Fibroblast of villous mesenchyme (primary cell): ENCODE measurements around the gene MKKS. TPM values are rescaled to one million over a fixed set of nuclear protein-coding genes. Genes with fewer than 3 reads are reported as not detected.

ENCODE experiments used
- DNase-seq: peaks from one replicate; pipeline ENCODE4 v3.0.0-alpha.2; 2010; ENCODE audit warnings: low read depth
- H3K4me3 ChIP-seq: 2 replicates; pipeline ENCODE4 v1.5.1; 2011; ENCODE audit warnings: low read depth, mild to moderate bottlenecking, low read length
- CTCF ChIP-seq: IDR thresholded peaks from 2 replicates; pipeline ENCODE4 v1.5.1; 2012; ENCODE audit warnings: low read depth, mild to moderate bottlenecking, low read length; ENCODE audit not compliant: insufficient read depth
- total RNA-seq: library from RNA; depleted of rRNA; stranded (reverse); fragments of >200 nt; gene quantifications from 2 replicates; pipeline ENCODE4 v1.2.3, GENCODE V29; 2012

The MKKS gene
- total RNA-seq, 1 donor: 9.1 TPM

GRCh38 chr20:10475225-10475624 is 41.2 kb upstream of the MKKS start:
- DNase-seq: no peak
- H3K4me3 ChIP-seq: no peak overlapping the region
- no peak for TF ChIP-seq CTCF

- TF ChIP-seq CTCF: no peak
- no peak for DNase-seq
- H3K4me3 ChIP-seq: no peak overlapping the region
These were observed 40.7 kb upstream of the MKKS start for GRCh38 chr20:10474606-10475184.

- DNase-seq: no peak
- no peak overlapping the region for H3K4me3 ChIP-seq
- no peak for TF ChIP-seq CTCF
These were observed 38.8 kb upstream of the MKKS start for GRCh38 chr20:10472871-10473270.

GRCh38 chr20:10470276-10470675 is 36.3 kb upstream of the MKKS start:
- no peak for DNase-seq
- no peak for TF ChIP-seq CTCF
- H3K4me3 ChIP-seq: no peak overlapping the region

- DNase-seq: peak; percentile 91
- no peak overlapping the region for H3K4me3 ChIP-seq
- TF ChIP-seq CTCF: peak; percentile 75
These were observed 35.6 kb upstream of the MKKS start for GRCh38 chr20:10469599-10469998.

- DNase-seq: no peak
- TF ChIP-seq CTCF: no peak
- no peak overlapping the region for H3K4me3 ChIP-seq
These were observed 35.0 kb upstream of the MKKS start for GRCh38 chr20:10469056-10469455.

- no peak overlapping the region for H3K4me3 ChIP-seq
- no peak for TF ChIP-seq CTCF
- DNase-seq: no peak
These were observed 34.4 kb upstream of the MKKS start for GRCh38 chr20:10468340-10468845.
